Measurements from ENCODE around the gene PRRX2.
"Not testable (repeated sequence)": the region's sequence is repeated elsewhere in the genome, so short reads cannot be mapped to it uniquely, and the experiment has no call there.

The PRRX2 gene

GRCh38 chr9:129665389-129665775 is at the start of gene PRRX2:
PRRX2 (plus strand) TSS chr9:129665647; CDS start chr9:129665868, 221 bp downstream.
- peak; percentile 50 for DNase-seq (ENCODE audit: low read depth)

- no peak for DNase-seq (ENCODE audit: low read depth)
Observed at GRCh38 chr9:129617167-129617566, 48.3 kb upstream of the PRRX2 start.

- no peak for DNase-seq (ENCODE audit: low read depth)
Observed at GRCh38 chr9:129619787-129620668, 45.4 kb upstream of the PRRX2 start.

- no peak for DNase-seq (ENCODE audit: low read depth)
Observed at GRCh38 chr9:129620669-129621295, 44.7 kb upstream of the PRRX2 start, which contains the start of gene C9orf50. C9orf50 (minus strand) TSS chr9:129621101; CDS start chr9:129620574, 527 bp downstream.

GRCh38 chr9:129623331-129623730 is 42.1 kb upstream of the PRRX2 start:
- DNase-seq (ENCODE audit: low read depth) = no peak

GRCh38 chr9:129624168-129624759 is 41.2 kb upstream of the PRRX2 start:
- DNase-seq (ENCODE audit: low read depth) = no peak

GRCh38 chr9:129624947-129625346 is 40.5 kb upstream of the PRRX2 start:
- DNase-seq (ENCODE audit: low read depth) = no peak

GRCh38 chr9:129626079-129626624 is 39.3 kb upstream of the PRRX2 start, which contains the start of gene NTMT1:
NTMT1 (plus strand) TSS chr9:129626163; CDS start chr9:129632704, 6,541 bp downstream.
- DNase-seq (ENCODE audit: low read depth) = peak; percentile 54

GRCh38 chr9:129626625-129627284 is 38.7 kb upstream of the PRRX2 start:
- peak; percentile 41 for DNase-seq (ENCODE audit: low read depth)

GRCh38 chr9:129627556-129628440 is 37.6 kb upstream of the PRRX2 start:
- DNase-seq (ENCODE audit: low read depth) = no peak

GRCh38 chr9:129628709-129629108 is 36.7 kb upstream of the PRRX2 start:
- no peak for DNase-seq (ENCODE audit: low read depth)

GRCh38 chr9:129629251-129629820 is 36.1 kb upstream of the PRRX2 start:
- no peak for DNase-seq (ENCODE audit: low read depth)

GRCh38 chr9:129630967-129631673 is 34.3 kb upstream of the PRRX2 start:
- no peak for DNase-seq (ENCODE audit: low read depth)

GRCh38 chr9:129631674-129632129 is 33.7 kb upstream of the PRRX2 start:
- DNase-seq (ENCODE audit: low read depth) = no peak

GRCh38 chr9:129632460-129632859 is 33.0 kb upstream of the PRRX2 start:
- no peak for DNase-seq (ENCODE audit: low read depth)

- no peak for DNase-seq (ENCODE audit: low read depth)
Observed at GRCh38 chr9:129633207-129633606, 32.2 kb upstream of the PRRX2 start.

GRCh38 chr9:129633848-129634247 is 31.6 kb upstream of the PRRX2 start:
- DNase-seq (ENCODE audit: low read depth) = no peak

- DNase-seq (ENCODE audit: low read depth) = no peak
Observed at GRCh38 chr9:129635099-129636065, 30.1 kb upstream of the PRRX2 start.

- DNase-seq (ENCODE audit: low read depth) = not testable (repeated sequence)
Observed at GRCh38 chr9:129636343-129636742, 29.1 kb upstream of the PRRX2 start.
